HG03565 (cell line): ENCODE results near the gene LRCOL1.

Source experiments
- ATAC-seq: cut with Tn5 transposase; IDR thresholded peaks from one replicate; pipeline ENCODE4 v1.9.1; 2021; ENCODE audit warnings: mild to moderate bottlenecking, moderate library complexity; ENCODE audit not compliant: unreplicated experiment

The LRCOL1 gene

GRCh38 chr12:132637811-132638210 lies 27.4 kb upstream of the LRCOL1 start:
- ATAC-seq = no peak

- no peak for ATAC-seq
Measured at GRCh38 chr12:132635076-132635955, 24.9 kb upstream of the LRCOL1 start.

GRCh38 chr12:132634411-132634990 lies 24.1 kb upstream of the LRCOL1 start:
- ATAC-seq = no peak

- ATAC-seq = no peak
Measured at GRCh38 chr12:132633901-132634300, 23.5 kb upstream of the LRCOL1 start.

- no peak for ATAC-seq
Measured at GRCh38 chr12:132633398-132633797, 23.0 kb upstream of the LRCOL1 start.

GRCh38 chr12:132632521-132633228 lies 22.3 kb upstream of the LRCOL1 start:
- ATAC-seq = no peak

- ATAC-seq = no peak
Measured at GRCh38 chr12:132631666-132632065, 21.3 kb upstream of the LRCOL1 start.

- ATAC-seq = no peak
Measured at GRCh38 chr12:132630672-132631071, 20.3 kb upstream of the LRCOL1 start.

- no peak for ATAC-seq
Measured at GRCh38 chr12:132629330-132629729, 18.9 kb upstream of the LRCOL1 start.

- no peak for ATAC-seq
Measured at GRCh38 chr12:132625731-132626430, 15.5 kb upstream of the LRCOL1 start.

- ATAC-seq = no peak
Measured at GRCh38 chr12:132624910-132625630, 14.7 kb upstream of the LRCOL1 start.

- no peak for ATAC-seq
Measured at GRCh38 chr12:132624186-132624855, 13.9 kb upstream of the LRCOL1 start.

GRCh38 chr12:132623072-132623869 lies 12.9 kb upstream of the LRCOL1 start:
- ATAC-seq = no peak

GRCh38 chr12:132622437-132623071 lies 12.2 kb upstream of the LRCOL1 start:
- ATAC-seq = no peak

GRCh38 chr12:132621657-132622435 lies 11.5 kb upstream of the LRCOL1 start:
- no peak for ATAC-seq

- no peak for ATAC-seq
Measured at GRCh38 chr12:132620899-132621656, 10.7 kb upstream of the LRCOL1 start.
